Testis (tissue), 2 donors: ENCODE measurements around the gene RSPH3.

Experiments
- CTCF ChIP-seq, 3 experiments: fragments of 450-650 bp in 2 of 3; fragments of 200-600 bp in 1 of 3; sonication (generic) in 1 of 3; IDR thresholded peaks; one replicate each; pipeline ENCODE4 v1.5.1; 2016 to 2019; ENCODE audit warnings: antibody characterized with exemption in 3 of 3, mild to moderate bottlenecking in 2 of 3, moderate library complexity in 1 of 3
- POLR2A ChIP-seq: fragments of 450-650 bp; IDR thresholded peaks from one replicate; pipeline ENCODE4 v1.6.1; 2017; ENCODE audit warnings: antibody characterized with exemption, mild to moderate bottlenecking, moderate library complexity

GRCh38 chr6:158934157-158934556 is 65.8 kb downstream of the RSPH3 start:
- TF ChIP-seq CTCF (IDR thresholded peaks at IDR 0.05) = no peak
- TF ChIP-seq POLR2A = no peak
